ENCODE measurements around the gene INTS6. TPM values are rescaled to one million over a fixed set of nuclear protein-coding genes. Genes with fewer than 3 reads are reported as not detected.

INTS6 gene
- total and polyA plus RNA-seq, 2 of the 4 experiments (the other 2 are of a cell fraction): 12.9 to 42.3 TPM

- Histone ChIP-seq H2BK5ac (ENCODE audit: low read depth, low read length, poor library complexity, severe bottlenecking) (no peak overlapping the region), H3K14ac (replicated peaks; ENCODE audit: low read depth, low read length) (no peak overlapping the region), H3K9me1 (ENCODE audit: insufficient read depth, low read length) (no peaks in the 10 kb centered on the region), H3K23ac (ENCODE audit: low read depth, low read length) (no peak overlapping the region), H3K27me3 (ENCODE audit: control insufficient read depth, insufficient read depth, low read length) (no peaks in the 10 kb centered on the region), H3K27ac (ENCODE audit: insufficient read depth, low read length) (no peak overlapping the region), H3K79me1 (ENCODE audit: low read depth in 1 of 2, low read length in 2 of 2) (peaks cover 14 to 28% of the 10 kb centered on the region in 2 experiments), H2BK15ac (ENCODE audit: low read depth, low read length) (no peak overlapping the region), H4K20me1 (ENCODE audit: insufficient read depth, low read length) (no peaks in the 10 kb centered on the region), H2AK5ac (ENCODE audit: low read depth, low read length) (no peak overlapping the region), H3K4ac (ENCODE audit: low read depth, low read length) (no peak overlapping the region), H3K18ac (ENCODE audit: low read depth, low read length) (no peak overlapping the region), H3K9me3 (ENCODE audit: control insufficient read depth, insufficient read depth, low read length) (no peaks in the 10 kb centered on the region), H3K56ac (ENCODE audit: extremely low read depth, insufficient read depth, low read length) (no peak overlapping the region), H2AK9ac (replicated peaks; ENCODE audit: low read depth, low read length, poor library complexity) (no peak overlapping the region), H3K4me1 (ENCODE audit: control insufficient read depth, insufficient read depth, low read length) (no peaks in the 10 kb centered on the region), H2BK20ac (ENCODE audit: low read depth, low read length) (no peak overlapping the region), H3K4me2 (ENCODE audit: low read depth, low read length) (no peak overlapping the region), H4K91ac (ENCODE audit: insufficient read depth, low read depth, low read length) (no peak overlapping the region), H3K36me3 (ENCODE audit: control insufficient read depth, insufficient read depth, low read length) (no peaks in the 10 kb centered on the region; the same call in none of the 2 replicates), H3K4me3 (ENCODE audit: insufficient read depth, low read depth, low read length) (no peak overlapping the region), H4K5ac (ENCODE audit: low read depth, low read length) (no peak overlapping the region), H3K9ac (ENCODE audit: low read depth, low read length) (no peak overlapping the region), H2AFZ (replicated peaks; ENCODE audit: low read length, poor library complexity) (no peak overlapping the region), H4K8ac (ENCODE audit: low read depth in 2 of 2, low read length in 2 of 2) (no peak overlapping the region), H2BK120ac (ENCODE audit: low read depth, low read length) (no peak overlapping the region)
- intact Hi-C loops (cut with micrococcal nuclease): no loop called here
- ATAC-seq (ENCODE audit: low read depth) (no peak; the same call in 1 of the 2 replicates), DNase-seq (peak; percentile 68)
- TF ChIP-seq RFX5 (IDR thresholded peaks at IDR 0.05; ENCODE audit: low read depth, low read length) (no peak), RAD21 (IDR thresholded peaks at IDR 0.05; ENCODE audit: low read length) (peak; percentile 63), NFE2L2 (IDR thresholded peaks at IDR 0.05; ENCODE audit: low read depth, low read length) (no peak), SMC3 (IDR thresholded peaks at IDR 0.05; ENCODE audit: low read depth, low read length) (peak; percentile 59), CHD1 (IDR thresholded peaks at IDR 0.05; ENCODE audit: low read depth, low read length) (no peak), MAZ (IDR thresholded peaks at IDR 0.05; ENCODE audit: borderline replicate concordance, low read depth, low read length) (no peak), BHLHE40 (IDR thresholded peaks at IDR 0.05; ENCODE audit: low read depth, low read length) (no peak), RCOR1 (IDR thresholded peaks at IDR 0.05; ENCODE audit: insufficient replicate concordance, low read length) (no peak), MAFK (IDR thresholded peaks at IDR 0.05; ENCODE audit: low read depth, low read length) (no peak), CEBPB (IDR thresholded peaks at IDR 0.05; ENCODE audit: low read depth, low read length) (no peak), CTCF (conservative IDR thresholded peaks at IDR 0.05; ENCODE audit: low read depth, low read length) (peak; percentile 55), MXI1 (IDR thresholded peaks at IDR 0.05; ENCODE audit: borderline replicate concordance, low read depth, low read length) (no peak), ELK1 (IDR thresholded peaks at IDR 0.05; ENCODE audit: borderline replicate concordance, low read depth, low read length) (no peak)
- in situ Hi-C loops (cut with MboI; ENCODE audit: low sequenced_read_pairs): loop anchor here (5.0 to 10.0 kb wide), 3 partner anchors 140 to 352 kb away; partner anchors contain the start of gene WDFY2
- ChIA-PET CTCF (interaction anchor here (0.6 to 1.4 kb wide), 5 partner anchors 135 to 353 kb away, joined by 3 to 6 read pairs (median 3); no protein-coding TSS in a partner anchor), POLR2A (ENCODE audit: unreplicated experiment) (no interaction called here)
- dilution Hi-C loops (cut with HindIII; ENCODE audit: low sequenced_read_pairs, unreplicated experiment): no loop called here
- WGBS, 2 experiments (ENCODE audit: extremely low coverage in 2 of 2, insufficient read length in 1 of 2): no CpG with 5 or more reads among the region's 1 CpG
- BruUV-seq (replicated peaks): no TSS peak
Observed at GRCh38 chr13:51444922-51445321, 7.9 kb downstream of the INTS6 start.
